ENCODE data around the gene DNAH12.

- TF ChIP-seq CTCF (IDR thresholded peaks at IDR 0.05; ENCODE audit: low read length) (no peak), EZH2phosphoT487 (IDR thresholded peaks at IDR 0.05; ENCODE audit: low read length) (no peak)
These were observed 38.2 kb downstream of the DNAH12 start for GRCh38 chr3:57505901-57506300.

All from MM.1S (cell line).